LHCN-M2 (cell line): ENCODE data around the gene FAM181B. TPM values are rescaled to one million over a fixed set of nuclear protein-coding genes. Genes with fewer than 3 reads are reported as not detected.
A peak's percentile ranks its signal among the peaks of the same experiment; 100 is the strongest.
"Not testable (repeated sequence)": the region's sequence is repeated elsewhere in the genome, so short reads cannot be mapped to it uniquely, and the experiment has no call there.

Source experiments
- DNase-seq: peaks from one replicate; pipeline ENCODE4 v3.0.0-alpha.2; 2012; ENCODE audit warnings: low read depth
- total RNA-seq: library from RNA; depleted of rRNA; stranded (reverse); fragments of >200 nt; gene quantifications from 2 replicates; pipeline ENCODE4 v1.2.3, GENCODE V29; 2014

Gene FAM181B
- total RNA-seq, 1 experiment from 2014 or later, result not detected

DNA sequence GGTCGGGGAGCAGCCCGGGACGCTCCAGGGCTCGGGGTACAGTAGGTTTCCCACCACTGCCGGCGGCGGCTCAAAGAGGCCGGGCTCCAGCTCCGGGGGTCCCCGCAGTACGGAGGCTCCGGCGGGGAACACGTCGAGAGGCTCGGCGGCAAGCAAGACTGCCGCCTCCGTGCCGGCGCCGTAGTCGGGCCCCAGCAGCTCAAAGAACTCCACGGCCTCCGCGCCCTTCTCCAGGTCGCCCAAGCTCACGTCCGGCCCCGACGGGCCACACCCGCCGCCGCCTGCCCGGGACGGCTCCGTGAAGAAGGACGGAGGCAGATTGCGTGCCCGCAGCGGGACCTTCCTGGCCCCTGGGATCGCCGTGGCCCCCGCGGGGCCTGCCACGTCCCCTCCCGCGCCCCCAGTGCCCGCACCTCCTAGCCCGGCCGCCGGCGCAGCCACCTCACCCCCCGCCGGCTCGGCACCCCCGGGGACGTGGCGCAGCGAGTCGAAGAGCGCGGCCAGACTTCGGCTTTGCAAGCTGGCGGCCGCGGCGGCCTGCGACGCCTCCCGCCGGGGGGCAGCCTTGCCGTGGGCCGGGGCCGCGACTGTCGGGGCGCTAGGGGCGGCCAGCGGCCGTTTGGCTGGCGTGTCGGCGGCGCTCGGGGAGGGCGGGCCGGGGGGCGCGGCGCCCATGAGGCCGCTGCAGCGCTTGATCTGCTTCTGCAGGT, 775 bp downstream of the FAM181B start:
- no peak for DNase-seq

GRCh38 chr11:82732348-82732733, 1.3 kb downstream of the FAM181B start:
- DNase-seq, result no peak

DNA sequence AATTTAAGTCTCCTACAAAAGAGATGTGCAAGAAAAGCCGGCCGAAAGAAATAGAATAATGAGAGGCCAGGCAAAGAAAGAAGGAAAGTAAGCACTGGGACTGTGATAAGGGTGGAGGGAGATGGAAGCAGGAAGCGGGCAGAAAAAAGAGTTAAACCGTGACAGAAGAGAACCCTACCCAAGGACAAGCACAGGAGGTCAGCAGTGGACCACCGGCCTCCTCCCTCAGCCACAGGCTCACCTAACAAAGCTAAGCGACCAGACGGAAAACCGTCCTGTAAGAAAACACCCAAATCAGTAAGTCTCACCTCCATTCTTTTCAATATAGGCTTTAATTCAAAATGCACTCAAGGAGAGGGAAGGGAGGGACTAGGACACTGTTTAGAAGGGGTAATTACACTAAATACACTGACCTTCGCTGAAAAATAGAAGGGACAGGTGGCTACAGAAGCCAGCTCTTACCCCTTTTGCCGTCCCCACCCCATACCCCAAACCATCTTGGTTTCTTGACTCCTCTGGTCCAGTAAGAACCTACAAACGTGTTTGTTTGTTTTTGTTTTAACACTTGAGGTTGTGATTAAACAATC, 1.9 kb downstream of the FAM181B start:
- DNase-seq, result no peak

GRCh38 chr11:82730754-82731153, 2.9 kb downstream of the FAM181B start:
- DNase-seq, result no peak

DNA sequence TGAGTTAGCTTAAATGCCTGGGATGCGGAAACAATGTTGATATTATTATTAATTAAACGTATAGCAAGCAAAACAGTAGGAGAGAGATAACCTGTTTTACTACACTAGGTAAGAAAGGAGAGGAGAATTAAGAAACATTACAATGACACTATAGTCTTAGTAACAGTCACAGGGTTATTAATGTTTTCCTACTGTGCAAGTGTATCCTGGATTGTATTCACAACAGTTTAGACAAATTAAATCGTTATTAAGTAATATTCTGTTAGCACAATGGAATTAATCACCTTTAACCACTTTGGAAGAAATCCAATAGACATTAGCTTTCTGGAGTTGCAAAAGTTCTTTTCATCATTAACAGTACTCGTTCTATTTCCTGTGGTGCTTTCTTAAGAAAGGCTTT, 3.4 kb downstream of the FAM181B start:
- no peak for DNase-seq

DNA sequence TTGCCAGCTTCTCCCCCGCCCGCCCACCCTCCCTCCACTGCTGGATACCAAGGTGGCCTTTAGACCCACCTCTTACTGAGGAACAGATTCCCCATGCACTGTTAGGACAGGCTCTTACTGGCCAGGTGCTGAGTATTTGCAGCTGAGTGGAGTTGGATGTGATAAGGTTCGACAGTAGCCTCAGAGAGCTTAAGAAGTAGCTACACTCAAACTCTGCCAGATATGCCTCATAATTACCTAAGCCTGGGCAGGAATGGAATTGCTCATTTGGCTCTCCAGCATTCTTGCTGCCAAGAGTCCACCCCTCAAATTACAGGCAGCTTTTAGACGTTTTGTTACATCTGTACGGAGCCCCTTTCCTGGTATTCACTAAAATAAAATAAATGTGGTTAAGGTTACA, 9.6 kb downstream of the FAM181B start:
- no peak for DNase-seq

- no peak for DNase-seq
Observed at GRCh38 chr11:82722231-82722630, 11.4 kb downstream of the FAM181B start.

- no peak for DNase-seq
Observed at GRCh38 chr11:82720267-82721065, 13.2 kb downstream of the FAM181B start.

GRCh38 chr11:82719361-82720105, 14.1 kb downstream of the FAM181B start:
- DNase-seq, result no peak

- DNase-seq, result no peak
Observed at GRCh38 chr11:82718821-82719220, 14.8 kb downstream of the FAM181B start.

GRCh38 chr11:82718307-82718706, 15.4 kb downstream of the FAM181B start:
- DNase-seq, result peak; percentile 45

DNA sequence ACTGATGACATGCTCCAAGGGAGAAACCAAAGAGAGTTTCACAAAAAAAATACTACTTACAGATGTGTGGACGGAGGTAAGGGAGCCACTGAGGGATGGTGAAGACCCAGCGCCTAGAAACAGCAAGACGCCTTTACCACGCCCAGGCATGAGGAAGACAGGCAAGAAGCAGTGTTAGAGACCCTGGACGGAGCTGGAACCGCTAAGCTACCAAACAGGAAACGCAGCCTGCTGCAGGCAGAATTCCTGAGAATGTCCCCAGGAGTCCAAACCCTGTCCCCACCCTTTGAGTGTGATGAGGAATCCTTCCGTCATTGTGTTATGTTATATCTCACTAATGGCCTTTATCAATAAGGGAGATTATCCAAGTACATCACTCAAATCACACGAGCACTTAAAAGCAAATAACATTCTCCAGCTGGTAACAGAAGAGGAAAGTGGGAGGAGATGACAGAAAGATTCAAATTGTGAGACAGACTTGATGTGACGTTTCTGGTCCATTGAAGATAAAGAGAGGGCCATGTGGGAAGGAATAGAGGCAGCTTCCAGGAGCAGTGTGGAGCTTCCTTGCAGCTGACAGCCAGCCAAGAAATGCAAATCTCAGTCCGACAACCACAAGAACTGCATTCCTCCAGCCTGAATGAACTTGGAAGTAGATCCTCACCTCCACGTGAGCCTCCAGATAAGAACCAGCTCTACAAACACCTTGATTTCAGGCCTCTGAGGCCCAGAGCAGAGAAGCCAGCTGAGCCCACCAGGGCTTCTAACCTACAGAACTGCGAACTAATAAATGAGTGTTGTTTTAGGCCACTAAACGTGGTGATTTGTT, 19.1 kb downstream of the FAM181B start:
- no peak for DNase-seq

DNA sequence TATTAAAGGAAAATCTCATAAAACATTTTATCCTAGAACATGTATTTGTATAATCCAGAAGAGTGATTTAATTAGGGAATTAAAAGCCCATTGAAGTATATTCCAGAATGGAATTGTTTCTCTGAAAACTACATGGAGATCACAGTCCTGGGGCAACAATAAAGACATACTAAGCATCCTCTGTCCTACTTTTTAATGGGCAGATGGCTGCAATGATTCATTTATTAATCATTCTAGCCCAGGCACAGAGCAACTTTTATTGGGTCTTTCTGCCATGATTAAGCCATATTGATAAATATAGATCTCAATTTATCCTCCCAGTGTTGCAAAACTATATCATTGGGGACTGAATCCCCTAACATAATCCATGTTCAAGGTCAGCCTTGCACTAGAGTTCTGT, 22.0 kb downstream of the FAM181B start:
- DNase-seq, result no peak

GRCh38 chr11:82703796-82704195, 29.9 kb downstream of the FAM181B start:
- DNase-seq, result no peak

DNA sequence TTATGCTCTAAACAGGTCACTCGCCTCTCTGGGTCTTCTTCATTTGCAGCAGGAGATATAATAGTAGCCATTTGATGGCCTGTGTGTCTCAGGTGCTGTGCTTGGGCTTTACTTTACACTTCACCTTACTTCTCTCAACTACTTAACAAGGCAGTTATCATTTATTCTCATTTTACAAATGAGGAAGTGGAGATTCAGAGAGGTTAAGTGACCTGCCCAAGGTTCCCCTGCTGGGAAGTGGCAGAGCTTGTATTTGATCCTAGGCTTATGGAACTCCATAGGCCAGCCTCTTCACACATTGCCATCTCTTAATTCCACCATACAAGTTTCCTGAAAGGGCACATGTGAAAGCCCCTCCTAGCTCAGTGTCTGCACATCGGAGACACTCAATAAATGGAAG, 30.4 kb downstream of the FAM181B start:
- no peak for DNase-seq

- DNase-seq, result peak; percentile 33
Observed at GRCh38 chr11:82701847-82702520, 31.7 kb downstream of the FAM181B start.

DNA sequence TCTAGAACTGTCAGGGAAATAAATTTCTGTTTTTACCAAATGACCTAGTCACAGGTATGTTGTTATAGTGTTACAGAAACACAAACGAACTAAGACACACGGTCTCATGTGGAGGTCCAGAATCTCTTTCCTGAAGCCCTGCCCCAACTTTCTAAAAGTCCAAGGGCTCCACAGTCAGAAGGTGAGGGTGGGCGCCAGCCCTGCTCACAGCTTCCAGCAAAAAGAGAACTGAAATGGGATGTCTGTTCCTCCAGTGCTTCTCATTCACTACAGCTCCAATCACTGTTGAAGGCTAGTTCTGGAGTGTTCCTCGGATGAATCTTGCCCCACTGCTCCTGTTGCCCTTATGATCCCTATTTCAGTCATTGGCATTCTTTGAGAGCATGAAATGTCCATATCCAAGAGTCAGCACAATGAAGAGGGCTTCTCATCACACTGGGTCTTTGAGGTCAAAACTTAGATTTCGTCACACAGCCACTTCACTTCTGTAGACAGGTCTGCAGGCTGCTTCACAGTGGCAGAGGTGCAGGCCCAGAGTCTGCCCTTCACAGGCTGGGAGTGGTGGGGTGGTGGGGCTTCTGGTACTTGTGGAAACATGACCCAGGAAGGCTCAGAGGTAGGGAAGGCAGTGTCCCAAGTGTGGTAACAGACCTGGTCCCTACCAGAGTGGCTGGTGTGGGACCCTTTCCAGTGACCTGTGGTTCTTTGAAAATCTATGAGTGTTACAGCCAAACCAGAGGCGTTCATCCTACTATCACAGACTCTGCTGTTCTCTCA, 34.9 kb downstream of the FAM181B start:
- DNase-seq, result no peak

DNA sequence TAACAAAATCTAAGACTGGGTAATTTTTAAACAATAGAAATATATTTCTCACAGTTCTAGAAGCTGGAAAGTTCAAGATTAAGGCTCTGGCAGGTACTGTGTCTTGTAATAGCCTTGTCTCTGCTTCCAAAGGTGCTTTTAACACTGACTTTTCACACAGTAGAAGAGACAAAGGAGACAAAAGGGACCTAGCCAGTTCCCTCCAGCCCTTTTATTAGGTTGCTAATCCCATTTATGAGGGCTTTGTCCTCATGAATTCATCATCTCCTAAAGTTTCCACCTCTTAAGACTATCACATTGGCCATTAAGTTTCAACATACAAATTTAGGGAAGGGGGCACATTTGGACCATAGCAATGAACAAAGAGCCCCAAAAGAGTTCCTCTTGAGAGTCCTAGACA, 40.7 kb downstream of the FAM181B start:
- no peak for DNase-seq

- DNase-seq, result not testable (repeated sequence)
Observed at GRCh38 chr11:82689347-82689746, 44.3 kb downstream of the FAM181B start.

GRCh38 chr11:82686211-82686610, 47.5 kb downstream of the FAM181B start:
- DNase-seq, result no peak
